ENCODE data around the gene SMOC2. TPM values are rescaled to one million over a fixed set of nuclear protein-coding genes. Genes with fewer than 3 reads are reported as not detected.

The SMOC2 gene
- polyA plus RNA-seq, 1 donor from 2014 or later, result 0.50 TPM

GRCh38 chr6:168536665-168537539 lies 95.9 kb downstream of the SMOC2 start:
- TF ChIP-seq POLR2AphosphoS5 (IDR thresholded peaks at IDR 0.05) (no peak), EZH2 (IDR thresholded peaks at IDR 0.05; ENCODE audit: borderline replicate concordance, insufficient read depth, low read length, poor library complexity, severe bottlenecking) (no peak), MXI1 (conservative IDR thresholded peaks at IDR 0.05; ENCODE audit: poor library complexity, severe bottlenecking) (no peak), RAD21 (conservative IDR thresholded peaks at IDR 0.05) (no peak), EP300 (conservative IDR thresholded peaks at IDR 0.05; ENCODE audit: poor library complexity, severe bottlenecking) (no peak), TAF1 (IDR thresholded peaks at IDR 0.05; ENCODE audit: low read depth) (no peak), SMC3 (conservative IDR thresholded peaks at IDR 0.05; ENCODE audit: poor library complexity) (no peak)
- TF ChIP-seq, protein P1, sequence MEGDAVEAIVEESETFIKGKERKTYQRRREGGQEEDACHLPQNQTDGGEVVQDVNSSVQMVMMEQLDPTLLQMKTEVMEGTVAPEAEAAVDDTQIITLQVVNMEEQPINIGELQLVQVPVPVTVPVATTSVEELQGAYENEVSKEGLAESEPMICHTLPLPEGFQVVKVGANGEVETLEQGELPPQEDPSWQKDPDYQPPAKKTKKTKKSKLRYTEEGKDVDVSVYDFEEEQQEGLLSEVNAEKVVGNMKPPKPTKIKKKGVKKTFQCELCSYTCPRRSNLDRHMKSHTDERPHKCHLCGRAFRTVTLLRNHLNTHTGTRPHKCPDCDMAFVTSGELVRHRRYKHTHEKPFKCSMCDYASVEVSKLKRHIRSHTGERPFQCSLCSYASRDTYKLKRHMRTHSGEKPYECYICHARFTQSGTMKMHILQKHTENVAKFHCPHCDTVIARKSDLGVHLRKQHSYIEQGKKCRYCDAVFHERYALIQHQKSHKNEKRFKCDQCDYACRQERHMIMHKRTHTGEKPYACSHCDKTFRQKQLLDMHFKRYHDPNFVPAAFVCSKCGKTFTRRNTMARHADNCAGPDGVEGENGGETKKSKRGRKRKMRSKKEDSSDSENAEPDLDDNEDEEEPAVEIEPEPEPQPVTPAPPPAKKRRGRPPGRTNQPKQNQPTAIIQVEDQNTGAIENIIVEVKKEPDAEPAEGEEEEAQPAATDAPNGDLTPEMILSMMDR (IDR thresholded peaks at IDR 0.05; ENCODE audit: poor library complexity, severe bottlenecking), result no peak
- TF ChIP-seq, protein P2, sequence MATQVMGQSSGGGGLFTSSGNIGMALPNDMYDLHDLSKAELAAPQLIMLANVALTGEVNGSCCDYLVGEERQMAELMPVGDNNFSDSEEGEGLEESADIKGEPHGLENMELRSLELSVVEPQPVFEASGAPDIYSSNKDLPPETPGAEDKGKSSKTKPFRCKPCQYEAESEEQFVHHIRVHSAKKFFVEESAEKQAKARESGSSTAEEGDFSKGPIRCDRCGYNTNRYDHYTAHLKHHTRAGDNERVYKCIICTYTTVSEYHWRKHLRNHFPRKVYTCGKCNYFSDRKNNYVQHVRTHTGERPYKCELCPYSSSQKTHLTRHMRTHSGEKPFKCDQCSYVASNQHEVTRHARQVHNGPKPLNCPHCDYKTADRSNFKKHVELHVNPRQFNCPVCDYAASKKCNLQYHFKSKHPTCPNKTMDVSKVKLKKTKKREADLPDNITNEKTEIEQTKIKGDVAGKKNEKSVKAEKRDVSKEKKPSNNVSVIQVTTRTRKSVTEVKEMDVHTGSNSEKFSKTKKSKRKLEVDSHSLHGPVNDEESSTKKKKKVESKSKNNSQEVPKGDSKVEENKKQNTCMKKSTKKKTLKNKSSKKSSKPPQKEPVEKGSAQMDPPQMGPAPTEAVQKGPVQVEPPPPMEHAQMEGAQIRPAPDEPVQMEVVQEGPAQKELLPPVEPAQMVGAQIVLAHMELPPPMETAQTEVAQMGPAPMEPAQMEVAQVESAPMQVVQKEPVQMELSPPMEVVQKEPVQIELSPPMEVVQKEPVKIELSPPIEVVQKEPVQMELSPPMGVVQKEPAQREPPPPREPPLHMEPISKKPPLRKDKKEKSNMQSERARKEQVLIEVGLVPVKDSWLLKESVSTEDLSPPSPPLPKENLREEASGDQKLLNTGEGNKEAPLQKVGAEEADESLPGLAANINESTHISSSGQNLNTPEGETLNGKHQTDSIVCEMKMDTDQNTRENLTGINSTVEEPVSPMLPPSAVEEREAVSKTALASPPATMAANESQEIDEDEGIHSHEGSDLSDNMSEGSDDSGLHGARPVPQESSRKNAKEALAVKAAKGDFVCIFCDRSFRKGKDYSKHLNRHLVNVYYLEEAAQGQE (IDR thresholded peaks at IDR 0.05; ENCODE audit: borderline replicate concordance), result no peak
- Histone ChIP-seq H3K4me2 (ENCODE audit: low read length) (no peak overlapping the region), H3K79me2 (replicated peaks; ENCODE audit: insufficient read depth, low read length) (no peaks in the 10 kb centered on the region), H3K9me3 (ENCODE audit: low read length) (no peaks in the 10 kb centered on the region), H3K36me3 (ENCODE audit: insufficient read depth, low read length) (no peaks in the 10 kb centered on the region), H3K4me3 (ENCODE audit: low read length) (no peak overlapping the region), H3K27ac (ENCODE audit: low read length) (no peak overlapping the region), H3F3A (ENCODE audit: insufficient read depth, low read length, poor library complexity, severe bottlenecking) (no peaks in the 10 kb centered on the region), H3K9me2 (ENCODE audit: insufficient read depth, low read length) (no peaks in the 10 kb centered on the region), H4K20me1 (ENCODE audit: insufficient read depth) (no peaks in the 10 kb centered on the region), H3K9ac (ENCODE audit: low read length) (no peak overlapping the region), H2AFZ (ENCODE audit: low read depth, low read length) (no peak overlapping the region), H3K27me3 (ENCODE audit: insufficient read depth, low read depth, low read length) (no peaks in the 10 kb centered on the region)

DNA sequence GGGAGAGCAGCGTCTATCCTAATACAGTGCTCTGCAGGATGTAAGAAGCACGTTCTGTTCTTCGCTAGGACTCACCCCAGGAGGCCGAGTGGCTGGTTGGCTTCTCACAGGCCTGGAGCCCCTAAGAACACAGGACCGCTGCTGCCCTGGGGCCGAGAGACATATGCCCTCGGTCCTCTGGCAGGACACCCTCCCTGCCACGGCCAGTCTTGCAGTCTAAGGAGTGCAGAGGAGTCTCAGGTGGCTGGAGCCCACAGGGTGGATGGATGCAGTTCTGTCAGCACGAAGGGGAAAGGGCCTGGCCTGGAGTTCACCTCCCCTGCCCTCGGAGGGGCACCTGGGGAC lies 96.5 kb downstream of the SMOC2 start:
- Histone ChIP-seq H3K27me3 (ENCODE audit: insufficient read depth, low read depth, low read length) (no peaks in the 10 kb centered on the region), H3K9me2 (ENCODE audit: insufficient read depth, low read length) (no peaks in the 10 kb centered on the region), H3K4me2 (ENCODE audit: low read length) (no peak overlapping the region), H4K20me1 (ENCODE audit: insufficient read depth) (no peaks in the 10 kb centered on the region), H3K79me2 (replicated peaks; ENCODE audit: insufficient read depth, low read length) (no peaks in the 10 kb centered on the region), H2AFZ (ENCODE audit: low read depth, low read length) (no peak overlapping the region), H3K27ac (ENCODE audit: low read length) (no peak overlapping the region), H3K9me3 (ENCODE audit: low read length) (no peaks in the 10 kb centered on the region), H3K36me3 (ENCODE audit: insufficient read depth, low read length) (no peaks in the 10 kb centered on the region), H3K4me3 (ENCODE audit: low read length) (no peak overlapping the region), H3K9ac (ENCODE audit: low read length) (no peak overlapping the region), H3F3A (ENCODE audit: insufficient read depth, low read length, poor library complexity, severe bottlenecking) (no peaks in the 10 kb centered on the region)
- TF ChIP-seq TAF1 (IDR thresholded peaks at IDR 0.05; ENCODE audit: low read depth) (no peak), MXI1 (conservative IDR thresholded peaks at IDR 0.05; ENCODE audit: poor library complexity, severe bottlenecking) (no peak), POLR2AphosphoS5 (IDR thresholded peaks at IDR 0.05) (no peak), RAD21 (conservative IDR thresholded peaks at IDR 0.05) (no peak), EP300 (conservative IDR thresholded peaks at IDR 0.05; ENCODE audit: poor library complexity, severe bottlenecking) (no peak), SMC3 (conservative IDR thresholded peaks at IDR 0.05; ENCODE audit: poor library complexity) (no peak), EZH2 (IDR thresholded peaks at IDR 0.05; ENCODE audit: borderline replicate concordance, insufficient read depth, low read length, poor library complexity, severe bottlenecking) (no peak)
- TF ChIP-seq, protein P2 (IDR thresholded peaks at IDR 0.05; ENCODE audit: borderline replicate concordance), result no peak
- TF ChIP-seq, protein P1 (IDR thresholded peaks at IDR 0.05; ENCODE audit: poor library complexity, severe bottlenecking), result no peak
